Epithelial cell of prostate (primary cell): ENCODE measurements around the gene CEP72.
"Not testable (repeated sequence)": the region's sequence is repeated elsewhere in the genome, so short reads cannot be mapped to it uniquely, and the experiment has no call there.

Source experiments
- DNase-seq: peaks from one replicate; pipeline ENCODE4 v3.0.0-alpha.2; 2011; ENCODE audit warnings: low read depth, low spot score
- H3K27ac ChIP-seq: fragments of 450-650 bp; 2 replicates; pipeline ENCODE4 v1.5.1; 2017; ENCODE audit warnings: mild to moderate bottlenecking

CEP72 gene

GRCh38 chr5:678521-678920 lies 66.4 kb downstream of the CEP72 start:
- not testable (repeated sequence) for DNase-seq, H3K27ac ChIP-seq

GRCh38 chr5:679166-679895 lies 67.2 kb downstream of the CEP72 start:
- not testable (repeated sequence) for H3K27ac ChIP-seq, DNase-seq

DNA sequence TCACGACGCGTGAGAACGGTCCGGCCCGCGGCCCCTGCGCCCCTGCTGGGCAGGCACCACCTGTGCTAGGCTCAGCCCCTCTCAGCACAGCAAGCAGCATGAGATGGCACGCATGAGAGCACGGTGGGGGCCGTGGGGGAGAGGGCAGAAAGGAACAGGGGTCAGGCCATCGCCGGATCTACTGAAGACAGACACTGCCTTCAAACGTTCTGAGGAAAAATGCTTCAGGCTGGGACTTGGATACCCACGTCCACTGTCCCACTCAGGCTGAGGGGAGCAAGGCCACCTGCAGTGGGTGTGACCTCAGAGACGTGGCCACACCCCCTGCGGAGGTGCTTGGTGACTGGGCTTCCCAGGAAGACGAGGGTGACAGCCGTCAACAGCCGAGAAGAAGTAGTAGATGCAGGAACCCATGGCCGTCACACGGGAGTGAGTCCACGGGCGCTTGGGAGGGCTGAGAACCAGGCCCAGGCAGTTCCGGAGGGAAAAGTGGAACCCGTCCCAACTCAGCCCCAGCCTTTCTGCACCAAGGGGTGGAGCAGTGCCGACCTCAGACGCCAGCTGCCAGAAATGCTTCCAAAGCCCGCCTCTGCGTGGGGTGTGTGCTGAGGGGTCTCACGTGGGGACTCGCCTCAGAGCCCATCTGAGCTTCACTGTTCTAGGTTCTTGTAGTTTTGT lies 68.1 kb downstream of the CEP72 start:
- H3K27ac ChIP-seq, DNase-seq: not testable (repeated sequence)

- DNase-seq, H3K27ac ChIP-seq: not testable (repeated sequence)
These were observed 68.7 kb downstream of the CEP72 start for GRCh38 chr5:680836-681235.

DNA sequence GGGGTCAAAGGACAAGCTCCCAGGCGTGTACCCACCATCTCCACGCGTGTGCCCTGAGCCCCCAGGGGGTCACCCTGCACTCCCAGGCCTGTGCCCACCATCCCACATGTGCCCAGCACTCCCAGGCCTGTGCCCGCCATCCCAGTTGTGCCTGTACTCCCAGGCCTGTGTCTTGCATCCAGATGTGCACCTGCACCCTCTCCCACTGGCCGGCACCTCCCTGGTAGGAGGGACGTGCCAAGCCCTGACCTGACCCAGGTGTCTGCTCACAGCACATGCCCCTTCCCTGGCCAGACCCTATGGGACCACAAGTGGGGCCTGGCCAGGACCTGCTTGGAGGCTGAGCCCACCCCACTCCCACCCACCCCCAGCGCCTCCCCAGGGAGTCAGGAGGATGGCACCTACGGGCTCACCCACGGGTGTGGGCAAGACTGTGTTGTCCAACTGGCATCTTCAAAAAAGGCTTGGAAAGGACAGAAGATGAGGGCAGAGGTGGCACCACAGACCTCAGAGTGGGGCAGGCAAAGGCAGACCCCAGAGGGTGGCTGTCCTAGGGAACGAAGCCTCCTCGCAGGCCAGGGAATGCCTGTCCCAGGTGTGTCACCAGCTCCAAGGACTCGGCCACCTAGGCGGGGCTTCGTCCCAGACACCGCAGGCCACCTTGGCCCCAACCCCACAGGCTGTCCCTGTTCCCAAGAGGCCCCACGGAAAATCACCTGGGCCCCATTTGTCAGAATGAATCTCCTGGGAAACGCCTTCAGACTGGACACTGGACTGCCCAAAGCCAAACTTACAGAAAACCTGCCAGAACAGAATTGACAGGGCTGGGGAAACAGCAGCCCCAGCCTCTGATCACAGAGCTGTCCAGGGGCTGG lies 69.4 kb downstream of the CEP72 start:
- DNase-seq, H3K27ac ChIP-seq: not testable (repeated sequence)

GRCh38 chr5:682216-682615 lies 70.1 kb downstream of the CEP72 start:
- not testable (repeated sequence) for DNase-seq, H3K27ac ChIP-seq

DNA sequence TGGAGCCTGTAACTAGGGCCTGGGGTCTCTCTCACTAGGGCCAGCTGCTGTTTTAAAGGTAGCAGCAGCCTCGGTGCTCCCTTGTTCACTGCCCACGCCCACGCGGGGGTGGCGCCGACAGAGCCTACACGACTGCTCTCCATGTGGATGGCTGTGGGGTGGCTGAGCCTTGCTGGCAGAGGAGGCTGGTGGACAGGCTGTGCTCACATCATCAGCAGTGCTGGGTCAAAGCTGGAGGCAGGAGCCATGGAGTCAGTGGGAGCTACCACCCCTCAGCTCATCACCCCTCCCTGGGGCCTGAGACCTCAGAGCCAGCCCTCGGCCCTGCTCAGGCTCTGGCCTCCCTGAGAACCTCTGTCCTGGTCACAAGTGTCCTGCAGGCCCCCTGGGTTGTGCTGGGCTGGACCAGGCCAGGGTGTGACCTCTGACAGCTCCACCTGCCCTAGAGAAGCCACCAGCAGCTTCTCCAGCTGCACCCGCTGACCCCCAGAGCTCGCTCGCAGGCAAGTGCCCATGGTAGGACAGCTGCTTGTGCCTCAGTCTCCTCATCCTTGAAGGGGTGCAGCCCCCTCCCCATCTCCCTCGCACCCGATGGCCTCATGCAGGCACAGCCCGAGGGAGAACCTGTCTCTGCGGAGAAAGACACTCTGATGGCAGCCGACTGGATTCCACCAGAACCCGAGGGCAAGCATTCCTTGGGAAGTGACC lies 70.7 kb downstream of the CEP72 start:
- not testable (repeated sequence) for H3K27ac ChIP-seq, DNase-seq

- no peak overlapping the region for H3K27ac ChIP-seq
- no peak for DNase-seq
These were observed 71.7 kb downstream of the CEP72 start for GRCh38 chr5:683551-684481.

- H3K27ac ChIP-seq = no peak overlapping the region
- no peak for DNase-seq
These were observed 72.6 kb downstream of the CEP72 start for GRCh38 chr5:684751-685216.

- no peak overlapping the region for H3K27ac ChIP-seq
- DNase-seq = no peak
These were observed 73.4 kb downstream of the CEP72 start for GRCh38 chr5:685262-686171.

- not testable (repeated sequence) for H3K27ac ChIP-seq, DNase-seq
These were observed 74.0 kb downstream of the CEP72 start for GRCh38 chr5:686172-686523.

- H3K27ac ChIP-seq, DNase-seq: not testable (repeated sequence)
These were observed 74.8 kb downstream of the CEP72 start for GRCh38 chr5:686936-687335.

GRCh38 chr5:688348-689010 lies 76.3 kb downstream of the CEP72 start:
- H3K27ac ChIP-seq, DNase-seq: not testable (repeated sequence)

GRCh38 chr5:690293-690692 lies 78.2 kb downstream of the CEP72 start:
- not testable (repeated sequence) for DNase-seq, H3K27ac ChIP-seq

DNA sequence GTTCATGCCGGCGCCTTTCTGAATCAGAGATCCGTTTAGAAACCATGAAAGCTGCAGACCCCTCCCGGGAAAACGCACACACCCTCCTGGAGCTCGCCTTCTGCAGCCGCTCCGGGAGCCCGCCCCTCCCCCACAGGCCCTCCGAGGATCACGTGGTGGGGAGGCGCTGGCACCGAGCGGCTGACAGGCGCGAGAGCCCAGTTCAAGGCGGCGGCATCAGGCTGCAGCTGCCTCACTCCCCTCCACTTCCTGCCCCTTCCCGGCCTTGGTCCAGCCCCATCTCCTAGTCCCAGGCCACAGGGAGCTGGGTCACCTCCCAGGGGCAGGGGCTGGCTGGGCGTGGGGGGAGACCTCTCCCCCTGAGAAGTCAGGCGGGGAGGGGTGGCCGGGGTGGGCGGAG lies 78.9 kb downstream of the CEP72 start:
- DNase-seq, H3K27ac ChIP-seq: not testable (repeated sequence)

DNA sequence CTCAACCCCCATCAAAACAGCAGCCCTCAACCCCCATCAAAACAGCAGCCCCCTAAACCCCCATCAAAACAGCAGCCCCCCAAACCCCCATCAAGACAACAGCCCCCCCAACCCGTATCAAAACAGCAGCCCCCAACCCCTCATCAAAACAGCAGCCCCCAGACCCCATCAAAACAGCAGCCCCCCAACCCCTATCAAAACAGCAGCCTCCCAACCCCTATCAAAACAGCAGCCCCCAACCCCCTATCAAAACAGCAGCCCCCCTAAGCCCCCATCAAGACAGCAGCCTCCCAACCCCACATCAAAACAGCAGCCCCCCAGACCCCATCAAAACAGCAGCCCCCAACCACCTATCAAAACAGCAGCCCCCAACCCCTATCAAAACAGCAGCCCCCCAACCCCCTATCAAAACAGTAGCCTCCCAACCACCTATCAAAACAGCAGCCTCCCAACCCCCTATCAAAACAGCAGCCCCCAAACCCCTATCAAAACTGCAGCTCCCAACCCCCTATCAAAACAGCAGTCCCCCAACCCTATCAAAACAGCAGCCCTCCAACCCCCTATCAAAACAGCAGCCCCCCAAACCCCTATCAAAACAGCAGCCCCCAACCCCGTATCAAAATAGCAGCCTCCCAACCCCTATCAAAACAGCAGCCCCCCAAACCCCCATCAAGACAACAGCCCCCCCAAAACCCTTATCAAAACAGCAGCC lies 79.8 kb downstream of the CEP72 start:
- H3K27ac ChIP-seq = no peak overlapping the region
- no peak for DNase-seq

GRCh38 chr5:692529-693041 lies 80.4 kb downstream of the CEP72 start:
- not testable (repeated sequence) for DNase-seq, H3K27ac ChIP-seq
